ENCODE measurements around the gene PTPN14.

DNA sequence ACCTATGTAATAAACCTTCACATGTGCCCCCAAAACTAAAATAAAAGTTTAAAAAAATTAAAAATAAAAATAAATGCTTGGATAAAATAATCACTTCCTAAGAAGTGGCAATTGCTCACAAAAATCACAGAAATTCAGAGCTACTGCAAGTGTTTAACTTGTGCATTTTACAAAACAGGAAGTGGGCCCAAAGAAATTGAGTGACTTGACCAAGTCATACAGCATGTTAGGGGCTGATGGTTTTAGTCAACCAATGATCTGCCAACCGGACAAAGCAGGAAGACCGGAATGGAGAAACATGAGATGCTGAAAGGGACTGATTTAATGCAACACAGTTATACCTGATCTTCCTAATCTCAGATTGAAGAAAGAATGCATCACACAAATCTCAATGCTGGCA lies 173.9 kb downstream of the PTPN14 start:
- TF ChIP-seq, protein P1, sequence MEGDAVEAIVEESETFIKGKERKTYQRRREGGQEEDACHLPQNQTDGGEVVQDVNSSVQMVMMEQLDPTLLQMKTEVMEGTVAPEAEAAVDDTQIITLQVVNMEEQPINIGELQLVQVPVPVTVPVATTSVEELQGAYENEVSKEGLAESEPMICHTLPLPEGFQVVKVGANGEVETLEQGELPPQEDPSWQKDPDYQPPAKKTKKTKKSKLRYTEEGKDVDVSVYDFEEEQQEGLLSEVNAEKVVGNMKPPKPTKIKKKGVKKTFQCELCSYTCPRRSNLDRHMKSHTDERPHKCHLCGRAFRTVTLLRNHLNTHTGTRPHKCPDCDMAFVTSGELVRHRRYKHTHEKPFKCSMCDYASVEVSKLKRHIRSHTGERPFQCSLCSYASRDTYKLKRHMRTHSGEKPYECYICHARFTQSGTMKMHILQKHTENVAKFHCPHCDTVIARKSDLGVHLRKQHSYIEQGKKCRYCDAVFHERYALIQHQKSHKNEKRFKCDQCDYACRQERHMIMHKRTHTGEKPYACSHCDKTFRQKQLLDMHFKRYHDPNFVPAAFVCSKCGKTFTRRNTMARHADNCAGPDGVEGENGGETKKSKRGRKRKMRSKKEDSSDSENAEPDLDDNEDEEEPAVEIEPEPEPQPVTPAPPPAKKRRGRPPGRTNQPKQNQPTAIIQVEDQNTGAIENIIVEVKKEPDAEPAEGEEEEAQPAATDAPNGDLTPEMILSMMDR (tag by site-specific recombination; IDR thresholded peaks at IDR 0.05), result no peak
- TF ChIP-seq ZBTB17 (tag by site-specific recombination; IDR thresholded peaks at IDR 0.05) (no peak), ZNF501 (tag by site-specific recombination; IDR thresholded peaks at IDR 0.05) (no peak), ZBTB21 (tag by site-specific recombination; IDR thresholded peaks at IDR 0.05) (no peak), FEZF1 (tag by site-specific recombination; IDR thresholded peaks at IDR 0.05) (no peak), YY1 (tag by site-specific recombination; IDR thresholded peaks at IDR 0.05) (no peak), ZNF221 (tag by site-specific recombination; IDR thresholded peaks at IDR 0.05; ENCODE audit: borderline replicate concordance) (no peak), HOXA7 (CRISPR knock-in tag; IDR thresholded peaks at IDR 0.05; ENCODE audit: borderline replicate concordance) (no peak), ZFP37 (tag by site-specific recombination; IDR thresholded peaks at IDR 0.05) (no peak)
- TF ChIP-seq, protein P2, sequence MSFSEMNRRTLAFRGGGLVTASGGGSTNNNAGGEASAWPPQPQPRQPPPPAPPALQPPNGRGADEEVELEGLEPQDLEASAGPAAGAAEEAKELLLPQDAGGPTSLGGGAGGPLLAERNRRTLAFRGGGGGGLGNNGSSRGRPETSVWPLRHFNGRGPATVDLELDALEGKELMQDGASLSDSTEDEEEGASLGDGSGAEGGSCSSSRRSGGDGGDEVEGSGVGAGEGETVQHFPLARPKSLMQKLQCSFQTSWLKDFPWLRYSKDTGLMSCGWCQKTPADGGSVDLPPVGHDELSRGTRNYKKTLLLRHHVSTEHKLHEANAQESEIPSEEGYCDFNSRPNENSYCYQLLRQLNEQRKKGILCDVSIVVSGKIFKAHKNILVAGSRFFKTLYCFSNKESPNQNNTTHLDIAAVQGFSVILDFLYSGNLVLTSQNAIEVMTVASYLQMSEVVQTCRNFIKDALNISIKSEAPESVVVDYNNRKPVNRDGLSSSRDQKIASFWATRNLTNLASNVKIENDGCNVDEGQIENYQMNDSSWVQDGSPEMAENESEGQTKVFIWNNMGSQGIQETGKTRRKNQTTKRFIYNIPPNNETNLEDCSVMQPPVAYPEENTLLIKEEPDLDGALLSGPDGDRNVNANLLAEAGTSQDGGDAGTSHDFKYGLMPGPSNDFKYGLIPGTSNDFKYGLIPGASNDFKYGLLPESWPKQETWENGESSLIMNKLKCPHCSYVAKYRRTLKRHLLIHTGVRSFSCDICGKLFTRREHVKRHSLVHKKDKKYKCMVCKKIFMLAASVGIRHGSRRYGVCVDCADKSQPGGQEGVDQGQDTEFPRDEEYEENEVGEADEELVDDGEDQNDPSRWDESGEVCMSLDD (tag by site-specific recombination; IDR thresholded peaks at IDR 0.05), result no peak

All from HEK293 (cell line).